ENCODE measurements around the gene NEDD9.

DNA sequence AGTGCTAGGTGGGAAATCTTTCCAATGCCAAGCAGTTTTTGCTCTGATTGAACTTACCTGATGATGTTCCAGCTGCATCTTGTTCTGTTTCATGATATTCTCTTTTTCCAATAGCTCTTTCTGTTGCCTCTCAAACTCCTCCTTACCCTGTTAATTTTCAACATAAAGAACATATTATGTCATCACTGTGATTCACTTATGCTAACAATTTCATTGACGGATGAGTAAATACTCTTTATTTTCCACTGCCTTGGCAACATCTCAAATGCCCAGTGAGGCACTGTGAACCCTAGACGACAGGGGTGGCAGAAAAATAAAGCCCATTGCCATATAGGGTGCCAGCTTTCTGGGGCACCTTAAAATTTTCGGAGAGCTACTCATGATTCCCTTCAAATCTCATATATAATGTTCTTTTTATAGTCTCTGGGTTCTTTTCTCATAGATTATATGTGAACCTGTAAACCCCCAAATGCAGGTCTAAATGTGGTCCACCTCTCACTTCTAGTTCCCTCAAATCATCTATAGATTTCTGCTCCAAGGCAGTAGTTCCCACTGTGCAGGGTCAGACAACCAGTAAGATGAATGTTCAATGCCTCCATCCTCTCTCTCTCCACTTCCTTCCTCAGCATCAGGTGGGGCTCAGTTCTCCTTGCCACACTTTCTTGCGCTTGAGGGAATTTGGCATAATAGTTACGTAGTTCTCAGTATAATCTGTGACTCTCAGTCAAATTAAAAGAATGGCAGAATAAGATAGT, 44.1 kb downstream of the NEDD9 start:
- TF ChIP-seq, protein P1, sequence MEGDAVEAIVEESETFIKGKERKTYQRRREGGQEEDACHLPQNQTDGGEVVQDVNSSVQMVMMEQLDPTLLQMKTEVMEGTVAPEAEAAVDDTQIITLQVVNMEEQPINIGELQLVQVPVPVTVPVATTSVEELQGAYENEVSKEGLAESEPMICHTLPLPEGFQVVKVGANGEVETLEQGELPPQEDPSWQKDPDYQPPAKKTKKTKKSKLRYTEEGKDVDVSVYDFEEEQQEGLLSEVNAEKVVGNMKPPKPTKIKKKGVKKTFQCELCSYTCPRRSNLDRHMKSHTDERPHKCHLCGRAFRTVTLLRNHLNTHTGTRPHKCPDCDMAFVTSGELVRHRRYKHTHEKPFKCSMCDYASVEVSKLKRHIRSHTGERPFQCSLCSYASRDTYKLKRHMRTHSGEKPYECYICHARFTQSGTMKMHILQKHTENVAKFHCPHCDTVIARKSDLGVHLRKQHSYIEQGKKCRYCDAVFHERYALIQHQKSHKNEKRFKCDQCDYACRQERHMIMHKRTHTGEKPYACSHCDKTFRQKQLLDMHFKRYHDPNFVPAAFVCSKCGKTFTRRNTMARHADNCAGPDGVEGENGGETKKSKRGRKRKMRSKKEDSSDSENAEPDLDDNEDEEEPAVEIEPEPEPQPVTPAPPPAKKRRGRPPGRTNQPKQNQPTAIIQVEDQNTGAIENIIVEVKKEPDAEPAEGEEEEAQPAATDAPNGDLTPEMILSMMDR (IDR thresholded peaks at IDR 0.05), result no peak
- TF ChIP-seq POLR2AphosphoS5 (IDR thresholded peaks at IDR 0.05), result peak in 1 of 3 donors; percentile 22
